HG02571 (cell line): ENCODE results near the gene KRTAP16-1.
"Not testable (repeated sequence)": the region's sequence is repeated elsewhere in the genome, so short reads cannot be mapped to it uniquely, and the experiment has no call there.

ENCODE experiments used
- ATAC-seq: cut with Tn5 transposase; IDR thresholded peaks from one replicate; pipeline ENCODE4 v1.9.1; 2021; ENCODE audit warnings: mild to moderate bottlenecking, moderate library complexity; ENCODE audit not compliant: unreplicated experiment

The KRTAP16-1 gene, protein sequence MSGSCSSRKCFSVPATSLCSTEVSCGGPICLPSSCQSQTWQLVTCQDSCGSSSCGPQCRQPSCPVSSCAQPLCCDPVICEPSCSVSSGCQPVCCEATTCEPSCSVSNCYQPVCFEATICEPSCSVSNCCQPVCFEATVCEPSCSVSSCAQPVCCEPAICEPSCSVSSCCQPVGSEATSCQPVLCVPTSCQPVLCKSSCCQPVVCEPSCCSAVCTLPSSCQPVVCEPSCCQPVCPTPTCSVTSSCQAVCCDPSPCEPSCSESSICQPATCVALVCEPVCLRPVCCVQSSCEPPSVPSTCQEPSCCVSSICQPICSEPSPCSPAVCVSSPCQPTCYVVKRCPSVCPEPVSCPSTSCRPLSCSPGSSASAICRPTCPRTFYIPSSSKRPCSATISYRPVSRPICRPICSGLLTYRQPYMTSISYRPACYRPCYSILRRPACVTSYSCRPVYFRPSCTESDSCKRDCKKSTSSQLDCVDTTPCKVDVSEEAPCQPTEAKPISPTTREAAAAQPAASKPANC

DNA sequence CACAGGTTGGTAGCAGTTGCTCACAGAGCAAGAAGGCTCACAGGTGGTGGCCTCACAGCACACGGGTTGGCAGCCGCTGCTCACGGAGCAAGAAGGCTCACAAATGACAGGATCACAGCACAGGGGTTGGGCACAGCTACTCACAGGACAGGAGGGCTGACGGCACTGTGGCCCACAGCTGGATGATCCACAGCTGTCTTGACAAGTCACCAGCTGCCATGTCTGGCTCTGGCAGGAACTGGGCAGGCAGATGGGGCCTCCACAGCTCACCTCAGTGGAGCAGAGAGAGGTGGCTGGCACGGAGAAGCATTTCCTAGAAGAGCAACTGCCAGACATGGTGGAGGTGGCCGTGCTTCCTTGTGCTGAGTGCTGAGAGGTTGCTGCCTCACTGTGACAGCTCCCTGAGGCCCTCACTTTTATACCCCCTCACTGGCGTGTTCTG is at the start of gene KRTAP16-1:
Gene KRTAP16-1, minus strand, starts transcription at position 392 of the 442 bp plus-strand sequence. Its CDS starts 56 bp downstream, at position 336.
- ATAC-seq = no peak

DNA sequence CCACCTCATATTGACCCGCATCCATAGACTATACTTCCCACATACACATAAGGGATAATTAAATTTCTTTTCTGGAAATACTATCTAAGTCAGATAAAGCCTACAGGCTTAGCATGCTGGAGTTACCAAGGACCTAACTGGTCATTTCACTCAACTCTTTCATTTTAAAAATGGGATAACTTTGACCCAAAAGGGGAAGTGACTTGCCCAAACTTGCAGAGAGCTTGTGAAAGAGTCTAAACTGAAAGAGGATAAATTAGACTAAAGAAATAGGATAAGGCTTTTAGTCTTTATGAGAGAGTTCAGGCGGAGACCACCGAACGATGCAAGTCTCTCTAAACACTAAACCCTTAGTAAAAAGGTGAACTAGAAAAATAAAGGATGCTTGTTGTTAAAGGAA is 45.4 kb upstream of the KRTAP16-1 start:
- ATAC-seq = no peak

DNA sequence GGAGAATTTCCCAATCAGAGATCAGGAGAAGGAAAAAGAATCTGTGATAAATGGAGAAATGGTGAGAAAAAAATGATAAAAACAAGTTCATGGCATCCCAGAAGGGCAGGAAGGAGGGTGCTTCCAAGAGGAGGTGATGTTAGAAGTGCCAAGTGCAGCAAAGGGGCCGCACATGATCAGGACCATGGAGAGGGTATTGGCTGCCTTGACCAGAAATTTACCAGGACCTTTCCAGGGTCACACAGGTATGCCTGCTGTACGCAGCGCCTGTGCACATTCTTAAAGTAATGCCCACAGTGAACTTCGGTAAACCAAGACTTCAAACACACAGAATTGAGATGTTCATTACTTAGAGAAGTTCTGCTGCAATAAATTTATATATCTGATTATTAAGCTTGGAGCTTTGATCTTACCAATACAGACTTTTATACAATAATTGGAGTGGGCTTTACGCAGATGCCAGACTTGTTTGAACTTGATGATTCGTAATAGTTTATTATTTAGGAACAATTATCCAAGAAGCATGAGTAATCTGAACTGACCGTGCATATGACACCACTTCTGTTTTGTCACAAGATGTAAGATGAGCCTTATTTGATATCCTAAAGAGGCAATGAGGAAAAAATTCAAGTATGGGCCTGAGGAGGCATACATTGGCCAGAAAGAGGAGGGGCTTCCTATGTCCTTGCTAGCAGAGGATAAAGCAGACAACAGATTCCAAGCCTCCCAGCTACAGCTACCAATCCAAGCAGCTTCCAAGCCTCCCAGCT is 43.7 kb upstream of the KRTAP16-1 start:
- ATAC-seq = no peak

DNA sequence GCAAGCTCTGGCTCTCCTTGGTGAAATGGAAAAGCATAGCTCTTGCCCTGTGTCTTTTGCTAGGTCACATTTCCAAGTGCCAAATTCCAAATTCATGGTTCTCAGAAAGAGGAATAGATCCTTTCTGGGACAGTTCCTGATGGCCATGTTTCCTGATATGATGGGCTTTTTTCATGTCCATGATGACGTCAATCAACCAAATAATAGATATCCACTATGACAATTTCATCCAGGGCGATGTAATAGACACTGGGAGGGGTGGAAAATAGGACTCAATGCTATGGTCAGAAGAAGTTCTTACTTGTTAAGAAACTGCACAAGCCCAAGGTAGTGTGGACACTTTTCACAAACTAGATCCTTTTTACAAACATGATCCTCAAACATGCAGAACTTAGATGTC is 42.1 kb upstream of the KRTAP16-1 start:
- ATAC-seq = no peak

DNA sequence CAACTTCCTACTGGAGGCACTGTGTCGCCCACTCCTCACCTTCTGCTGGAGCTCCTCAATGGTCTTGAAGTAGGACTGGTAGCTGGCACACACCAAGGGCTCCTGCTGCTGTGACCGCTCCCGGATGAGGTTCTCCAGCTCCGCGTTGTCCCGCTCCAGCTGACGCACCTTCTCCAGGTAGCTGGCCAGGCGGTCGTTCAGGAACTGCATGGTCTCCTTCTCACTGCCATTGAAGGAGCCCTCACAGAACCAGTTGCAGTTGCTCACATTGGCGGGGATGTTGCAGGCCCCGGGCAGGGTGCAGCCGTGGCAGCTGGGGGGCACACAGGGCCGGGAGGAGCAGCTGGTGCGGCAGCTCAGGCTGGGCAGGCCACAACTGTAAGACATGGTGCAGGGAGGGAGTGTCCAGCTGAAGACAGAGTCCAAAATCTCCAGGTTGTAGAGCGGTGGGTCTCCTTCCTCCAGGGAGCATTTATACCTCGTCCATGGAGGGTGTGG is 41.3 kb upstream of the KRTAP16-1 start, which contains the start of gene KRT33A:
Gene KRT33A, minus strand, starts transcription at position 448 of the 498 bp plus-strand sequence. Its CDS starts 61 bp downstream, at position 387.
- ATAC-seq = not testable (repeated sequence)

DNA sequence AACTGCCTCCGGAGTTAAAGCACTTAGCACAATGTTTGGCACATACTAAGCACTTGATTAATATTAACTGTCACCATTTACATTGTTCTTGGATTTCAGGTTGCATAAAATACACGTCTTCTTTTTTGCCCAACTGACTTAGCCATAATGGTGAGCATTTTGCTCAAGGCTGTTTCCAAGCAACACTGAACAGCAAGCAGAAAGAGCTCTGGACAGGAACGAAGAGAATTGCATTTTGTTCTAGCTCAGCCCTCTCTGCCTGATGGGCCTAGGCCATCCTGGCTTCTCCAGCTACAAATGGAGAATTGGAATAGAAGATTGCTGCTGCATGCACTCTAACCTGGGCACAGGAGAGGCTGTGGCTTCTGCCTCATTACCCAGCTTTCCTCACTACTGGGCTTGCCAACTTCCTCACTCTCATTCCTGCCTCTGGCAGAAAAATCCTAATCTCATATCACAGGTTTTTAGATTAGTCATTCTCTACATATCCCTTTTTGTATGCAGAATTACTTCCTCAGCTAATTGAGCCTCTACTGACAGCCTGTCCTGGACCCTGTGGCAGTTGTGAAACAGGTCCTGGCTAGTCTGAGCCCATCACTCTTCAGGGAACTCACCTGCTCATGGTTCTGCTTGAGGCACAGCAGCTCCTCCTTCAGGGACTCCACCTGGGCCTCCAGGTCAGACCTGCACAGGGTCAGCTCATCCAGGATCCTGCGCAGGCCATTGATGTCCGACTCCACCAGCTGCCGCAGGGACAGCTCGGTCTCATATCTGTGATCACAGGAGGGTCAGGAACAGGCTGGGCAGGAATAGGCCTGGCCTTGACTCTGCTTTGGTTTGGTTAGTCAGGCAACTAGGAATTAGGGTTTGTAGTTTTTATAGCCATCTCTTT is 39.0 kb upstream of the KRTAP16-1 start:
- ATAC-seq = no peak

DNA sequence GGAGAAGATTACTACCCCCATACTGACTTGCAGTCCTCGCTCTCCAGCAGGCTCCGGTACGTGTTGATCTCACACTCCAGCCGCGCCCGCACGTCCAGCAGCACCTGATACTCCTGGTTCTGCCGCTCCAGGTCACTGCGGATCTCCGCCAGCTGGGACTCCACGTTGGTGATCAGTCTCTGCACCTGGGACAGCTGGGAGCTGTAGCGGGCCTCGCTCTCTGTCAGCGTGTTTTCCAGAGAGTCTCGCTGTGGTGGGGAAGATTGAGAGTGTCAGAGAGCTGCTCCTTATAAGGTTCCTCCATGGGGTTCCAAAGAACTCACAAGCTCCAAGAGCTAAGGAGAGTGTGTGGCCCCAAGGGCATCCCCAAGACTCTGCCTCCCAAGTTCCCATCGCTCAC is 37.3 kb upstream of the KRTAP16-1 start:
- ATAC-seq = not testable (repeated sequence)

DNA sequence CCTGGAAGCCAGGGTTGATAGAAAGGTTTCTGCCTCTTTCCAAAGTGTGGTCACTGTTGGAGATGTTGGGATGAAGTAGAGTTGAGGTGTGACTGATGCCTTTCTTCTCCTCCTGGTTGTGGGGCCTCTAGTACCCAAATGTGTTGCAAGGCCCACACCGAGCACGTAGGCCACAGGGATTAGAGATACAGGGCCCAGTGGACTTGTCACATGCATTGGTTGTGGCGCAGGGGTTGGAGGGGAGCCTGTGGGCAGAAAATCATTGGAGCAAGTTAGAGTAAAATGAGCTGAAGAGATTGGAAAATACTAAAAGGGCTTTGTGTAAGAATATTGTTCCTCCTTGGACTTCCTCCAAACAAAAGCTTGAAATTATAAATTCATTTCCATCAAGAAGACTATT is 36.9 kb upstream of the KRTAP16-1 start:
- no peak for ATAC-seq

DNA sequence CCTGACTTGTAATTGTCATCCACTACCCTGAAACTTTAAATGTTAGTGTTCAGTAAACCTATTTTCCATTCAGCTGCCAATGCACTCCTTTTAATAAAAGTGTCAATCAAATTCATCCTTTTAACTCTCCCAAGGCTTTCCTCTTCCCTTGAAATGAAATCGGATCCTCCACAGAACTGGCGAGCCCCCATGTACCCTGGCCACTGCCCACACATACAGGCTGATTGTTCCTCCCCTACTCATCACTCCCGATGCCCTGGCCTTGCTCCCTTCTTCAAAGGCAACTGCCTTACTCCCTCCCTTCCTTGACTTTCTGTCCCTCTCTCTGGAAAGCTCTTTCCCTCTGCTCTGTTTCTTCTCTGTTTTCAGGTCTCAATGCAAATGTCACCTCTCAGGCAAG is 33.9 kb upstream of the KRTAP16-1 start:
- no peak for ATAC-seq

DNA sequence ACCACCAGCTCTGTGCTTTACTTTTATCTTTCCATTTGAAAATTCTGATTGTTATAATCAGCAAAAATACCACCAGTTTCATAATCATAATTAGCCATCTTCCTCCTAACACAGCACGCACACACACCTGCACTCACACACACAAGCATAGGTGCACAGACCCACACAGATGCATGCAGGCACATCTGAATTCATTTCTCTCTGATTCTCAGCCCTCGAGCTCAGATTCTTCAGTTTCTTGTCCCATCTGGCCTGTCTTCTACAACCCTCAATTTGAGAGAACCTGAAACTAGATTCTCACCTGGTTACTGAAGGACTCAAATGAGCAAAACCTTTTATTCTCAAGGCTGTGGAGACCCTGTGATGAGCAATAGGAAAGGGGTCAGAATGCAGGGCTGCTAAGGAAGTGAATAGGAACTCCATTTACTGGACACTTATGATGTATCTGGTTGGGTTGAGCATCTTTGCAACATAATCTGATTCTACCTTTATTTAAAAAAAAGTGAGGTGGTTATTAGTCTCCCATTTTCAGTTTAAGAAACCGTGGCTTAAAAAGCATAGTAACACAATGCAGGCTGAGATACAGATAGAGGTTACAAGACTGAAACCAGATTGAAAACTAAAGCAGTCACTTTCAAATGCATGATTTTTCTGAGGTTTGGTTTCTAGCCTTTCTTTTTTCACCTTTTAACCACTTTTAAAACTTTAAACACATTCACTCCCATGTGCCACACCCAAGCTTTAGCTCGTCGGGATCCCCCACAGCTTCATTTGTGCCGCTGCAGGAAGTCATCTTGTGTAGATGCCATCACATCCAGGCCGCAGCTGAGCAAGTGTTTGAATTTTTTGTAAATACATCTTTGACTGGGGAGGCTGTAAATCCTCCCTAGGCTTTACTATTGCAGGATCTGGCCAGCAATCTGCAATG is 32.1 kb upstream of the KRTAP16-1 start:
- no peak for ATAC-seq

DNA sequence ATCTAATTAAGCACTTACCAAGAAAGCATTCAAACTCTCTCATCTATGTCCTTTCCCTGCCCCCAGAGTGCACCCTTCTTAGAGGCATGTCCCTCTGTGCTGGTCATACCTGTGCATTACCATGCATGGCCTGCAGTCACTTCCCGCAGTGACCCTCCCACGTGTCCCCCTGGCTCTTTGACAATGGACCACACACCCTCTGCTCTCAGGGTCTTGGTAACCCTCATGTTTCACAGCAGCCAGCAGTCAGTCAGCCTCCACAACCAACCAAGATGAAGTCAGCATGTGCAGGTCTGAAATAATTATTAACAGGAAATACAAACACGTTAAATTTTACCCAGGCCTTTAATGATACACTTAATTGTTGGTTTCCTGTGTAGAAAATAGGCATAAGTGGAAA is 31.4 kb upstream of the KRTAP16-1 start:
- ATAC-seq = no peak

DNA sequence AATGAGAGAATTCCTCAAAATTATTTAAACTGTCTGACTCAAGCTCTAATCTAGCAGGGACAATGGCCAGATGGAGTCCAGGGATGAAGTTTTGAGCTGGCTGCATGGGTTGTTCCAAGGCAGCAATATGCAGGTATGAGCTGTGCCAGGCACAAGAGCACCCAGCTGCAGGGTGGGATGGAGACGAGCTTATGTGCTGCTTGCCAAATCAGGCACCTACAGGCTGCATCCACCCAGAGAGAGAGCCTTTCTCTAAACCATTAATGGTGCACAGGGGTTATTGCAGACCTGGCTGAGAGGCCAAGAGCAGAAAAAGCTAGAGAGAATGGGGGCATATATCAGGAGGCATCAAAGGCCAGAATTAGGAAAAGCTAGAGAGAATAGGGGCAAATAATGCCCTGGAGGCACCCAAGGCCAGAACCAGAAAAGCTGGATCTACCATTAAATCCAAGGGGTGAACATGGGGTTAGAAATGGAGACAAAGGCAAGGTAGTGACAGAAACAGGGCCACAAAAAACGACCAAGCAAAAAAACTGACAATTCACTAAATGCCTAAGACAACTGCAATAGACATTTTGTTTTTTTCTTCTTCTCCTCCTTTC is 30.6 kb upstream of the KRTAP16-1 start:
- no peak for ATAC-seq

DNA sequence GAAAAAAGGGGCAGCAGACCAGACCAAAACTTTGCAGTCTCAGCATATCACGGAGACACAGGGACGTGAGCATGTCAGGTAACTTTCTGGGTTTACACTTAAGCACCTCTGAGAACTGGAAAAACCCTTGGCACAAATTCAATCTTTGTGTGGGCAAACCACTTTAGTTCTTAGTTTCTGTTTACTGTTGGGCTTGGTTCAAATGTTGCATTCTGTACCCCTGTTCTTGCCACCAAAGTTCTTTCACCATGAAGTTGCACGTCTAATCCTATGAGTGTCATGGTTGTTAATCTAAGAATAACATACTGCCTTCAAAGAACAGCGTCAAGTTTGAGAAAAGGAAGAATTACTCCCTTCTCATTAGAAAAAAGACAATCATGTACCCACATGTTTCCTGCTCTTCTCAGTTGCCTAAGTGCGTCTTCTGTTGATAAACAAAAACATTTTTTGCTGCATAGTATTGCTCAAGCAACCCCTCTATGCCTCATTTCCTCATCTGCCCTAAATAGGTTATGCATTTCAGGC is 29.9 kb upstream of the KRTAP16-1 start:
- ATAC-seq = no peak

DNA sequence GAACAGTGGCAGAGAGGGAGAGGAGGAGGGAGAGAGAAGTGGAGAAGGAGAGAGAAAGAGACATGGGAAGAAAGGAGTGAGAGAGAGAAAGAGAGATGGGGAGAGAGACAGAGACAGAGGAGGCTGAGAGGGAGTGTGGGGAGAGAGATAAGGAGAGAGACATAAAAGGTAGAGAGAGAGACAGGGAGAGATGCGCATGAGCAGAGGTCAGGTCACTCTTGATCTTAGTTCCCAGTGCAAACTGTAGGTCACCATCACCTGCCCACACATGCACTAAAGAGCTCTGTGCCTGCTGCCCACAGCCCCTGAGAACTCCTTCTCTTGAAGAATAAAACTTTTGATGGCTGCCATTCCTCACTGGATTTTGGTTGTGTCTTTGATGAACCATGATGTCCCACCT is 26.6 kb upstream of the KRTAP16-1 start:
- no peak for ATAC-seq

DNA sequence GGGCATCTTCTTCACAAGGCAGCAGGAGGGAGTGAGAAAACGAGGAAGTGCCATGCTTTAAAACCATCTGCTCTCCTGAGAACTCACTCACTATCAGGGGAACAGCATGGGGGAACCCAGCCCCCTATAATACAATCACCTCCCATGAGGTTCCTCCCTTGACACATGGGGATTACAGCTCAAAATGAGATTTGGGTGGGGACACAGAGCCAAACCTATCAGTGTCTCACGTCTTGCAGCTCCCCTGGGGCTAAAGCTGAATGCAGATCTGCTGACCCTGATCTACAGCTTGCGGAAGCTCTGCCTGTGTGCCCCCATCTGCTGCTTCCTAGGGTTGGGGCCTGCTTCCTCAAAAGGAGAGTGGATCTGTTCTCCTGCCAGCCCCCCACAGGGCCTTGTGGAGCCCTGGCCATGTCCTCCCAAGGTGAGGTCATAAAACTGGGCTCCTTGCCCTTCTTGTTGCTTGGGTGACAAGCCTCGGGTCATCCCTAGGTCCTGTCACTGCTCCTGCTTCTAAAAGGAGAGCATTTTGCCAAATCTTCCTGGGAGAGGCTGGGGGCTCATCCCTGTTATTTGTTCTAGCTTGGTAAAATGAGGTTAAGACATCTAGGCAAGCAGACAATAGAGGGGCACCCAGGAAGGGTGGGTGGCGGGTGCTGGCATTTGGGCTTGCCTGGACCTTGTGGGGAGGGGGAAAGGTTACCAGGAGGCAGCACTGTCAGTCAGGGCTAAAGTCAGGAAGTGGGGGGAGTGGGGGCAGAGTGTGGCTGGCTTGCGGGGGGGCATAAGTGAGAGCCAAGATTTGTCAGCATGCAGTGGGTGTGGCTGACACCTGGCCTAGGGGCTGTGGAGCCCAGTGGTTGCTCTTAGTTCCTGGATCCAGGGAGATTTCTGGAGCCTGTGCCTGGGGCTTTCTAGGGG is 25.5 kb upstream of the KRTAP16-1 start:
- ATAC-seq = no peak

DNA sequence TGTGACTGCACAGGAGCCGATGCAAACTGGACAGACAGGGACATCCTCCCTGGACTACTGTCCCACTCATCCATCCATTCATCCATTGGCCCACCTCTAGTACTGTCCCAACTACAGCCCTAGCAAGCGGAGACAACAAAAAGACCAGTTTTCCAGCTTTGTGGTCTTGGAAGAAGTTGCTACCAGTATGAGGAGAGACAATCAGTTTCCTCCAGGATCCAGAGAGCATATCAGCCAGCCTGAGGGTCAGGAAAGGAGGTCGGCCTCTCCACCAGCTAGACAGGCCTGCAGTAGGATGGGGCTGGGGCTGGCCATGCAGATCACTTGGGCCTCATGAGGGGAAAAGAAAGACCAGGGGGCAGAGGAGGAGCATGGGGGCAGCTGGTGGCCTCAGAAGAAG is 24.7 kb upstream of the KRTAP16-1 start:
- no peak for ATAC-seq

DNA sequence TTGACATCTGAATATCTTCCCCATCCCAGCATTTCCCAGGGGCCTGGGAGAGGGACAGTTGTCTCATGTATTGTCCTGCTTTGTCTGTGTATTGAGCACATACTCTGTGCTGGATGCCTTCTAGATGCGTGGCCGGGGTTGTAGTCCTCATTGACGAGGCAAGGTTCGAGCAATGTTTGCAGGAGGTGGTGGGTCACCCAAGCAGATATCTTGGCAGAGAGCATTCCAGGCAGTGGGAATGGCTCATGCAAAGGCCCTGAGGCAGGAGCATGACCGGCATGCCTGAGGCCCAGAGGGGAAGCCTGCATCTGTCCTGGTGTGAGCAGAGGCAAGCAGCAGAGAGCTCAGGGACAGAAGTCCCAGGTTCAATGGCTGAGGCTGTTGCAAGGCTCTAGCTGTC is 24.0 kb upstream of the KRTAP16-1 start:
- no peak for ATAC-seq

DNA sequence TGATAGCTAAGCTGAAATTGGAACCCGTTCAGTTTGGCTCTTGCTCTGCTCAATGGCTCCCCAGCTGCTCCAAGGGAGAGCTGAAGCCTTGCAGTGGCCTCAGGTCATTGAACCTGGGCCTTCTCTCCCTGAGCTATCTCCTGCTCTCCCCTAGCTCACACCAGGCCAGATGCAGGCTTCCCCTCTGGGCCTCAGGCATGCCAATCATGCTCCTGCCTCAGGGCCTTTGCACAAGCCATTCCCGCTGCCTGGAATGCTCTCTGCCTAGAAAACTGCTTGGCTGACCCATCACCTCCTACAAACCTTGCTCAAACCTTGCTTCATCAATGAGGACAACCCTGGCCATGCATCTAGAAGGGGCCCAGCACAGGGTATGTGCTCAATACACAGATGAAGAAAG is 23.1 kb upstream of the KRTAP16-1 start:
- ATAC-seq = no peak
